Fibroblast of lung (primary cell): ENCODE results near the gene ADARB1. TPM values are rescaled to one million over a fixed set of nuclear protein-coding genes. Genes with fewer than 3 reads are reported as not detected.
A peak's percentile ranks its signal among the peaks of the same experiment; 100 is the strongest.

Source experiments
- DNase-seq, 2 donors: peaks; one replicate each; pipeline versions ENCODE4 v3.0.0 to v3.0.0-alpha.2; 2010; ENCODE audit warnings: low read depth in 2 of 2
- H2AFZ ChIP-seq: 2 replicates; pipeline ENCODE4 v1.5.1; 2012; ENCODE audit warnings: low read length, control low read depth, inconsistent platforms
- H3K27ac ChIP-seq: 2 replicates; pipeline ENCODE4 v1.5.1; 2011; ENCODE audit warnings: low read length, control low read depth; ENCODE audit not compliant: insufficient read depth
- H3K27me3 ChIP-seq: 2 replicates; pipeline ENCODE4 v1.5.1; 2011; ENCODE audit warnings: mild to moderate bottlenecking, low read length; ENCODE audit not compliant: control insufficient read depth, insufficient read depth
- H3K36me3 ChIP-seq: 2 replicates; pipeline ENCODE4 v1.5.1; 2011; ENCODE audit warnings: low read length; ENCODE audit not compliant: control insufficient read depth, insufficient read depth
- H3K4me1 ChIP-seq: 2 replicates; pipeline ENCODE4 v1.5.1; 2011; ENCODE audit warnings: low read length; ENCODE audit not compliant: control insufficient read depth, insufficient read depth; ENCODE audit errors: extremely low read depth
- H3K4me2 ChIP-seq: 2 replicates; pipeline ENCODE4 v1.5.1; 2011; ENCODE audit warnings: low read length, control low read depth; ENCODE audit not compliant: insufficient read depth; ENCODE audit errors: extremely low read depth
- H3K4me3 ChIP-seq, 4 experiments: fragments of 200-600 bp in 1 of 4; sonication (generic) in 1 of 4; replicated peaks in 1 of 4; 2 replicates each; pipeline ENCODE4 v1.5.1; 2011 to 2016; ENCODE audit warnings: low read length in 4 of 4, low read depth in 3 of 4, mild to moderate bottlenecking in 3 of 4, control low read depth in 2 of 4, inconsistent platforms in 1 of 4, mixed read lengths in 1 of 4; ENCODE audit not compliant: insufficient read depth in 1 of 4; ENCODE audit errors: control extremely low read depth in 1 of 4
- H3K79me2 ChIP-seq: 2 replicates; pipeline ENCODE4 v1.5.1; 2012; ENCODE audit warnings: mild to moderate bottlenecking, low read length, inconsistent platforms; ENCODE audit not compliant: control insufficient read depth, insufficient read depth
- H3K9ac ChIP-seq: 2 replicates; pipeline ENCODE4 v1.5.1; 2011; ENCODE audit warnings: mild to moderate bottlenecking, low read length, control low read depth; ENCODE audit not compliant: insufficient read depth
- H3K9me3 ChIP-seq: 2 replicates; pipeline ENCODE4 v1.5.1; 2012; ENCODE audit warnings: low read depth, low read length; ENCODE audit not compliant: control insufficient read depth, insufficient read depth
- H4K20me1 ChIP-seq: 2 replicates; pipeline ENCODE4 v1.5.1; 2011; ENCODE audit warnings: low read length; ENCODE audit not compliant: control insufficient read depth, insufficient read depth; ENCODE audit errors: extremely low read depth
- CTCF ChIP-seq, 2 donors: IDR thresholded peaks in 1 of 2; conservative IDR thresholded peaks in 1 of 2; 1 replicate in 1 of 2; 2 replicates in 1 of 2; pipeline ENCODE4 v1.5.1; 2011 to 2012; ENCODE audit warnings: low read length in 2 of 2, control low read depth in 1 of 2, inconsistent platforms in 1 of 2, low read depth in 1 of 2, mild to moderate bottlenecking in 1 of 2
- EZH2 ChIP-seq: IDR thresholded peaks from 2 replicates; pipeline ENCODE4 v1.5.1; 2012; ENCODE audit warnings: low read length, control low read depth, mild to moderate bottlenecking; ENCODE audit errors: missing control alignments
- polyA plus RNA-seq, 2 donors: library from polyadenylated mRNA; depleted of rRNA in 1 of 2; stranded (reverse) in 1 of 2; unstranded in 1 of 2; fragments of >200 nt; gene quantifications; 2 replicates each; pipeline ENCODE4 v1.2.1, GENCODE V29; 2011 to 2012; ENCODE audit warnings: missing spikeins in 1 of 2
- total RNA-seq: library from RNA; depleted of rRNA; stranded (reverse); fragments of >200 nt; gene quantifications from 2 replicates; pipeline ENCODE4 v1.2.1, GENCODE V29; 2014

Gene ADARB1
- total and polyA plus RNA-seq, 2 donors (not counting 1 experiment from before 2014, with no cell fraction given) = 20.2 to 25.3 TPM

DNA sequence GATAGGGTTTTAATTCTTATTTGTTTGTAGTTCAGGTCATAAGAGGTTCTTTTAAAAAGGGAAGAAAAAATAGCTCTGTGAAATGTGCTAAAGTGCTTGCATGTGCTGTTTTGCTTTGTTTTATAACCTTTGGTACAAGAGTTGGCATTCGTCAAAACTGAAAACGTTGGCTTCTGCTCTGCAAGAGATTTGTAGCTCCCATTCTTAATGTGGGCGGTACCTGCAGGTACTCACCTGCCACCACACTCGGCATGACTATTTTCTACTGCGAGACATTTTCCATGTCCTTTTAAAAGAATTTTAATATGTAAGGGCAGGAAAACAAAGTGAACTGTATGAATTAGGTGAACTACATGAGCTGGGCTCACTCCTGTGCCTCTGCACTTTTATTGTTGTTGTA lies 92.6 kb downstream of the ADARB1 start:
- no peaks in the 10 kb centered on the region for H3K36me3 ChIP-seq
- no peaks in the 10 kb centered on the region for H3K79me2 ChIP-seq
- H3K4me2 ChIP-seq = no peak overlapping the region
- peak overlapping the region; percentile 6 for H3K27ac ChIP-seq
- TF ChIP-seq CTCF (conservative IDR thresholded peaks at IDR 0.05 in 1 of 2, IDR thresholded peaks at IDR 0.05 in 1 of 2; ENCODE audit: low read depth in 1 of 2, low read length in 2 of 2) = no peak
- TF ChIP-seq EZH2 = no peak
- peaks cover 4% of the 10 kb centered on the region for H3K4me1 ChIP-seq
- H2AFZ ChIP-seq = no peak overlapping the region
- no peaks in the 10 kb centered on the region for H3K27me3 ChIP-seq
- H3K9me3 ChIP-seq = no peaks in the 10 kb centered on the region
- no peak for DNase-seq
- no peak overlapping the region for H3K4me3 ChIP-seq
- no peaks in the 10 kb centered on the region for H4K20me1 ChIP-seq
- no peak overlapping the region for H3K9ac ChIP-seq

DNA sequence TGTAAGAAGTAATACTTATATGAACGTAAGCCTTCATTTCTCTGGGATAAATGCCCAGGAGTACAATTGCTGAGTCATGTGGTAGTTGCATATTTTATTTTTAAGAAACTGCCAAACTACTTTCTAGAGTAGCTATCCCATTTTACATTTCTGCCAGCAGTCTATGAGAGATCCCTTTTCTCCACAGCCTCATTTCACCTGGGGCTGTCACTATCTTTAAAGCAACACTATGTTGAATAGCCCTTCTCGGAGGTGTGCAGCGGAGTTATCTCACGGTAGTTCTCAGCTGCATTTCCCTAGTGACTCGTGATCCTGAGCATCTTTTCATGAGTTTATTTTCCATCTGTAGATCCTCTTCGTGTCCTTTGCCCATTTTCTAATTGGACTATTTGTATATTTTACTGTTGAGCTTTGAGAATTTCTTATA lies 93.4 kb downstream of the ADARB1 start:
- TF ChIP-seq CTCF (conservative IDR thresholded peaks at IDR 0.05 in 1 of 2, IDR thresholded peaks at IDR 0.05 in 1 of 2; ENCODE audit: low read depth in 1 of 2, low read length in 2 of 2) (peak in 1 of 2 donors; percentile 13), EZH2 (no peak)
- peak; percentile 60 to 83 for DNase-seq
- no peak overlapping the region for H3K4me3 ChIP-seq
- no peaks in the 10 kb centered on the region for H3K36me3 ChIP-seq
- no peaks in the 10 kb centered on the region for H3K9me3 ChIP-seq
- no peaks in the 10 kb centered on the region for H3K79me2 ChIP-seq
- H4K20me1 ChIP-seq = no peaks in the 10 kb centered on the region
- H3K27ac ChIP-seq = no peak overlapping the region
- peaks cover 4% of the 10 kb centered on the region for H3K4me1 ChIP-seq
- no peak overlapping the region for H2AFZ ChIP-seq
- no peaks in the 10 kb centered on the region for H3K27me3 ChIP-seq
- no peak overlapping the region for H3K4me2 ChIP-seq
- H3K9ac ChIP-seq = no peak overlapping the region

DNA sequence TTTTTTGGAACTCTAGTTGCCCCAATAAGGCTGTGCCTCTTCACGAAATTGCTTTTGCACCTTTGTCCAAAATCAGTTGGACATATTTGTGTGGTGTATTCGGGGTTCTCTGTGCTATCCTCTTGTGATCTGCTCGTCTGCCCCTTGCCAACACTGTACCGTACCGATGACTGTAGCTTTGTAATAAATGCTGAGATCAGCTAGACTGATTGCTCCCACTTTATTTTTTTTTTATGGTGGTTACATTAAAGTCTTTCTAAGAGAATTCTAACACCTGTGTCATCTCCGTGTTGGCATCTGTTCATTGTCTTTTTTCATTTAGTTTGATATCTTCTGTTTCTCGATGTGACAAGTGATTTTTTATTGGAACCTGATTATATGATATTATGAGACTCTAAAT lies 94.1 kb downstream of the ADARB1 start:
- Histone ChIP-seq H3K9me3 (no peaks in the 10 kb centered on the region), H2AFZ (no peak overlapping the region), H3K4me3 (no peak overlapping the region), H3K9ac (no peak overlapping the region), H4K20me1 (no peaks in the 10 kb centered on the region), H3K4me2 (no peak overlapping the region), H3K27me3 (no peaks in the 10 kb centered on the region), H3K36me3 (no peaks in the 10 kb centered on the region), H3K27ac (no peak overlapping the region), H3K79me2 (no peaks in the 10 kb centered on the region), H3K4me1 (peaks cover 4% of the 10 kb centered on the region)
- DNase-seq = no peak
- TF ChIP-seq CTCF (conservative IDR thresholded peaks at IDR 0.05 in 1 of 2, IDR thresholded peaks at IDR 0.05 in 1 of 2; ENCODE audit: low read depth in 1 of 2, low read length in 2 of 2) (no peak), EZH2 (no peak)
